Vagina (tissue), 2 donors: ENCODE data around the gene CHRDL2.
"Not testable (repeated sequence)": the region's sequence is repeated elsewhere in the genome, so short reads cannot be mapped to it uniquely, and the experiment has no call there.

Source experiments
- POLR2AphosphoS5 ChIP-seq, 2 donors: sonication (generic); formaldehyde crosslinking; IDR thresholded peaks; one replicate each; pipeline ENCODE4 v1.9.0; 2017; ENCODE audit warnings: antibody characterized with exemption in 2 of 2, mild to moderate bottlenecking in 2 of 2, low read depth in 1 of 2; ENCODE audit not compliant: insufficient read depth in 1 of 2
- TF ChIP-seq, protein P1 (sequence below), 3 experiments: fragments of 450-650 bp in 2 of 3; fragments of 200-600 bp in 1 of 3; sonication (generic) in 1 of 3; IDR thresholded peaks; one replicate each; pipeline ENCODE4 v1.5.1; 2017 to 2019; ENCODE audit warnings: antibody characterized with exemption in 3 of 3, mild to moderate bottlenecking in 2 of 3, moderate library complexity in 2 of 3

- TF ChIP-seq, protein P1, sequence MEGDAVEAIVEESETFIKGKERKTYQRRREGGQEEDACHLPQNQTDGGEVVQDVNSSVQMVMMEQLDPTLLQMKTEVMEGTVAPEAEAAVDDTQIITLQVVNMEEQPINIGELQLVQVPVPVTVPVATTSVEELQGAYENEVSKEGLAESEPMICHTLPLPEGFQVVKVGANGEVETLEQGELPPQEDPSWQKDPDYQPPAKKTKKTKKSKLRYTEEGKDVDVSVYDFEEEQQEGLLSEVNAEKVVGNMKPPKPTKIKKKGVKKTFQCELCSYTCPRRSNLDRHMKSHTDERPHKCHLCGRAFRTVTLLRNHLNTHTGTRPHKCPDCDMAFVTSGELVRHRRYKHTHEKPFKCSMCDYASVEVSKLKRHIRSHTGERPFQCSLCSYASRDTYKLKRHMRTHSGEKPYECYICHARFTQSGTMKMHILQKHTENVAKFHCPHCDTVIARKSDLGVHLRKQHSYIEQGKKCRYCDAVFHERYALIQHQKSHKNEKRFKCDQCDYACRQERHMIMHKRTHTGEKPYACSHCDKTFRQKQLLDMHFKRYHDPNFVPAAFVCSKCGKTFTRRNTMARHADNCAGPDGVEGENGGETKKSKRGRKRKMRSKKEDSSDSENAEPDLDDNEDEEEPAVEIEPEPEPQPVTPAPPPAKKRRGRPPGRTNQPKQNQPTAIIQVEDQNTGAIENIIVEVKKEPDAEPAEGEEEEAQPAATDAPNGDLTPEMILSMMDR (IDR thresholded peaks at IDR 0.05), result not testable (repeated sequence)
- not testable (repeated sequence) for TF ChIP-seq POLR2AphosphoS5 (IDR thresholded peaks at IDR 0.05; ENCODE audit: insufficient read depth in 1 of 2, low read depth in 1 of 2)
Observed at GRCh38 chr11:74768172-74768651, 37.0 kb upstream of the CHRDL2 start.
